Measurements from ENCODE around the gene PLA2G12A. TPM values are rescaled to one million over a fixed set of nuclear protein-coding genes. Genes with fewer than 3 reads are reported as not detected.

The PLA2G12A gene
- total and polyA plus RNA-seq, 2 of the 8 experiments (the other 6 are each of a cell fraction or from before 2014, with no cell fraction given) = 26.6 to 47.2 TPM

GRCh38 chr4:109702950-109703663 lies 26.8 kb downstream of the PLA2G12A start, which contains the start of gene CASP6 (continued):
- TF ChIP-seq GABPA (IDR thresholded peaks at IDR 0.05; ENCODE audit: borderline replicate concordance, insufficient read depth, low read length) = 0 out of 2 replicates have a peak, but pooled peaks have one; percentile 9
- TF ChIP-seq YY1 (IDR thresholded peaks at IDR 0.05; ENCODE audit: low read depth, low read length) = peak; percentile 43; the same call in 1 of the 2 replicates
- TF ChIP-seq TBP (IDR thresholded peaks at IDR 0.05; ENCODE audit: low read depth, low read length) = peak; percentile 67
- TF ChIP-seq EZH2 (IDR thresholded peaks at IDR 0.05; ENCODE audit: low read depth, low read length, severe bottlenecking) = no peak
